AG09309 (cell line): ENCODE measurements around the gene KCNH2.
"Not testable (repeated sequence)": the region's sequence is repeated elsewhere in the genome, so short reads cannot be mapped to it uniquely, and the experiment has no call there.

ENCODE experiments used
- DNase-seq: peaks from one replicate; pipeline ENCODE4 v3.0.0-alpha.2; 2010; ENCODE audit warnings: low read depth
- H3K4me3 ChIP-seq: 2 replicates; pipeline ENCODE4 v1.5.1; 2011; ENCODE audit warnings: mild to moderate bottlenecking, low read depth, low read length, moderate library complexity; ENCODE audit not compliant: control insufficient read depth
- CTCF ChIP-seq: IDR thresholded peaks from 2 replicates; pipeline ENCODE4 v1.5.1; 2011; ENCODE audit warnings: mild to moderate bottlenecking, low read depth, low read length, inconsistent platforms; ENCODE audit not compliant: insufficient read depth, control insufficient read depth; ENCODE audit errors: missing control alignments

Gene KCNH2

GRCh38 chr7:151012031-151012692 lies 34.0 kb upstream of the KCNH2 start:
- DNase-seq: no peak
- H3K4me3 ChIP-seq: no peak overlapping the region
- TF ChIP-seq CTCF: no peak

- DNase-seq, H3K4me3 ChIP-seq: not testable (repeated sequence)
Observed at GRCh38 chr7:151011616-151012015, 33.5 kb upstream of the KCNH2 start.

- H3K4me3 ChIP-seq: no peak overlapping the region
Observed at GRCh38 chr7:151011097-151011409, 32.9 kb upstream of the KCNH2 start.

GRCh38 chr7:151010307-151011096 lies 32.4 kb upstream of the KCNH2 start:
- H3K4me3 ChIP-seq: no peak overlapping the region
- no peak for TF ChIP-seq CTCF
- no peak for DNase-seq

More at GRCh38 chr7:151011097-151011409, 32.9 kb upstream of the KCNH2 start:
- DNase-seq: no peak
- no peak for TF ChIP-seq CTCF

GRCh38 chr7:151010037-151010306 lies 31.9 kb upstream of the KCNH2 start:
- no peak for DNase-seq
- H3K4me3 ChIP-seq: no peak overlapping the region
- TF ChIP-seq CTCF: no peak

DNA sequence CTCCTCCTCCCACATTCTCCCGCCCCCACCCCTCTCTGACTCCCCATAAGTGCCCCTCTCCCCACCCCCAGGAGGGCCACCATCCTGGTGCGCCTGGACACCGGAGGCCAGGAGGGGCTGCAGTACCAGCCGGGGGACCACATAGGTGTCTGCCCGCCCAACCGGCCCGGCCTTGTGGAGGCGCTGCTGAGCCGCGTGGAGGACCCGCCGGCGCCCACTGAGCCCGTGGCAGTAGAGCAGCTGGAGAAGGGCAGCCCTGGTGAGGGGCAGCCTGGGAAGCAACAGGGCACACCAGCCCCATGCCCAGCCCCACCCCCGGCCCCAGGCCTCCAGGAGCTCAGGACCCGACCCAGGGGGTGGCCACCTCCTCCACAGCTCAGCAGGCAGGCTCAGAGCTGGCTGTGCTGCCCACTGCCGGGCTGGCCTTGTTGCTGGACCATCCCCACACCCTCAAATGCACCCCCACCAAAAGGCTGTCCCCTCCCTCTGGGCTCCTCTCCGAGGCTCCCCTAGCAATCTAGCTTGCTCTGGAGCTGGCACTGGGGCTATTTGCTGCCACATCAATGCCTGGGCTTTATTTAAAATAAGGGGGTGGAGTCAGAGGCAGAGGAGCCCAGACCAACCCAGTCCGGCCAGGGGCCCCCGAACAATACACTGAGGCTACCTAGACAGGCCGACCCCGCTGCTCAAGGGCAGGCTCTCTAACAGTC lies 31.4 kb upstream of the KCNH2 start:
- TF ChIP-seq CTCF: no peak
- no peak overlapping the region for H3K4me3 ChIP-seq
- no peak for DNase-seq
